Duodenal mucosa (tissue), 2 donors: ENCODE results near the gene FAH.

Experiments
- H3K27ac ChIP-seq: one replicate; pipeline ENCODE4 v1.7.0; 2013; ENCODE audit warnings: low read depth, low read length
- H3K27me3 ChIP-seq, 2 donors: one replicate each; pipeline ENCODE4 v1.7.0; 2013; ENCODE audit warnings: low read length in 2 of 2, control low read depth in 1 of 2; ENCODE audit not compliant: insufficient read depth in 2 of 2, control insufficient read depth in 1 of 2
- H3K36me3 ChIP-seq, 2 donors: one replicate each; pipeline ENCODE4 v1.7.0; 2013; ENCODE audit warnings: low read length in 2 of 2, control low read depth in 1 of 2; ENCODE audit not compliant: insufficient read depth in 2 of 2, control insufficient read depth in 1 of 2
- H3K4me1 ChIP-seq, 2 donors: one replicate each; pipeline ENCODE4 v1.7.0; 2013; ENCODE audit warnings: low read length in 2 of 2, control low read depth in 1 of 2; ENCODE audit not compliant: insufficient read depth in 2 of 2, control insufficient read depth in 1 of 2
- H3K4me3 ChIP-seq, 2 donors: one replicate each; pipeline ENCODE4 v1.7.0; 2013; ENCODE audit warnings: low read length in 2 of 2, low read depth in 1 of 2
- H3K9ac ChIP-seq, 2 donors: one replicate each; pipeline ENCODE4 v1.7.0; 2013; ENCODE audit warnings: low read length in 2 of 2, low read depth in 1 of 2
- H3K9me3 ChIP-seq, 2 donors: one replicate each; pipeline ENCODE4 v1.7.0; 2013; ENCODE audit warnings: low read length in 2 of 2, control low read depth in 1 of 2; ENCODE audit not compliant: control insufficient read depth in 1 of 2

FAH gene

GRCh38 chr15:80152896-80153876 lies at the start of gene FAH:
TSS of gene FAH (plus strand) at chr15:80152999. CDS start at chr15:80153055, 56 bp downstream.
- H3K9ac ChIP-seq = peak within 1 kb of the TSS; percentile 55 to 76
- no peaks in the 10 kb centered on the region for H3K27me3 ChIP-seq
- H3K9me3 ChIP-seq = no peaks in the 10 kb centered on the region
- peak within 1 kb of the TSS; percentile 23 for H3K27ac ChIP-seq
- peaks cover 19 to 28% of the 10 kb centered on the region in 2 donors for H3K4me1 ChIP-seq
- no peaks in the 10 kb centered on the region for H3K36me3 ChIP-seq
- H3K4me3 ChIP-seq = peak within 1 kb of the TSS; percentile 81 to 92

GRCh38 chr15:80105193-80105592 lies 47.6 kb upstream of the FAH start:
- Histone ChIP-seq H3K4me1 (peaks cover 0 to 10% of the 10 kb centered on the region in 2 donors), H3K4me3 (no peak overlapping the region), H3K9me3 (no peaks in the 10 kb centered on the region), H3K36me3 (no peaks in the 10 kb centered on the region), H3K27me3 (no peaks in the 10 kb centered on the region), H3K9ac (no peak overlapping the region), H3K27ac (no peak overlapping the region)

GRCh38 chr15:80105595-80105994 lies 47.2 kb upstream of the FAH start:
- H3K36me3 ChIP-seq = no peaks in the 10 kb centered on the region
- no peak overlapping the region for H3K27ac ChIP-seq
- H3K4me1 ChIP-seq = peaks cover 0 to 10% of the 10 kb centered on the region in 2 donors
- no peak overlapping the region for H3K9ac ChIP-seq
- H3K27me3 ChIP-seq = no peaks in the 10 kb centered on the region
- no peak overlapping the region for H3K4me3 ChIP-seq
- H3K9me3 ChIP-seq = no peaks in the 10 kb centered on the region

- Histone ChIP-seq H3K4me3 (no peak overlapping the region), H3K9ac (no peak overlapping the region), H3K4me1 (peaks cover 0 to 10% of the 10 kb centered on the region in 2 donors), H3K36me3 (no peaks in the 10 kb centered on the region), H3K9me3 (no peaks in the 10 kb centered on the region), H3K27ac (no peak overlapping the region), H3K27me3 (no peaks in the 10 kb centered on the region)
These were observed 46.7 kb upstream of the FAH start for GRCh38 chr15:80106051-80106450.

- H3K36me3 ChIP-seq = no peaks in the 10 kb centered on the region
- no peak overlapping the region for H3K27ac ChIP-seq
- no peaks in the 10 kb centered on the region for H3K9me3 ChIP-seq
- H3K9ac ChIP-seq = no peak overlapping the region
- H3K27me3 ChIP-seq = no peaks in the 10 kb centered on the region
- peaks cover 0 to 10% of the 10 kb centered on the region in 2 donors for H3K4me1 ChIP-seq
- H3K4me3 ChIP-seq = no peak overlapping the region
These were observed 45.6 kb upstream of the FAH start for GRCh38 chr15:80107204-80107603.

GRCh38 chr15:80107774-80108173 lies 45.0 kb upstream of the FAH start:
- H3K27ac ChIP-seq = no peak overlapping the region
- H3K9ac ChIP-seq = no peak overlapping the region
- peaks cover 0 to 10% of the 10 kb centered on the region in 2 donors for H3K4me1 ChIP-seq
- no peaks in the 10 kb centered on the region for H3K36me3 ChIP-seq
- no peak overlapping the region for H3K4me3 ChIP-seq
- no peaks in the 10 kb centered on the region for H3K9me3 ChIP-seq
- H3K27me3 ChIP-seq = no peaks in the 10 kb centered on the region

GRCh38 chr15:80109388-80109787 lies 43.4 kb upstream of the FAH start:
- Histone ChIP-seq H3K4me1 (peaks cover 0 to 10% of the 10 kb centered on the region in 2 donors), H3K27ac (no peak overlapping the region), H3K9me3 (no peaks in the 10 kb centered on the region), H3K9ac (no peak overlapping the region), H3K27me3 (no peaks in the 10 kb centered on the region), H3K36me3 (no peaks in the 10 kb centered on the region), H3K4me3 (no peak overlapping the region)

- Histone ChIP-seq H3K9me3 (no peaks in the 10 kb centered on the region), H3K4me3 (no peak overlapping the region), H3K27me3 (no peaks in the 10 kb centered on the region), H3K4me1 (no peaks in the 10 kb centered on the region), H3K36me3 (no peaks in the 10 kb centered on the region), H3K9ac (no peak overlapping the region), H3K27ac (no peak overlapping the region)
These were observed 41.9 kb upstream of the FAH start for GRCh38 chr15:80110920-80111319.

GRCh38 chr15:80114114-80114513 lies 38.7 kb upstream of the FAH start:
- H3K4me1 ChIP-seq = no peaks in the 10 kb centered on the region
- H3K9ac ChIP-seq = no peak overlapping the region
- no peaks in the 10 kb centered on the region for H3K9me3 ChIP-seq
- no peaks in the 10 kb centered on the region for H3K36me3 ChIP-seq
- no peak overlapping the region for H3K4me3 ChIP-seq
- no peak overlapping the region for H3K27ac ChIP-seq
- no peaks in the 10 kb centered on the region for H3K27me3 ChIP-seq

- Histone ChIP-seq H3K9me3 (no peaks in the 10 kb centered on the region), H3K27ac (no peak overlapping the region), H3K4me3 (no peak overlapping the region), H3K27me3 (no peaks in the 10 kb centered on the region), H3K36me3 (no peaks in the 10 kb centered on the region), H3K9ac (no peak overlapping the region), H3K4me1 (no peaks in the 10 kb centered on the region)
These were observed 37.8 kb upstream of the FAH start for GRCh38 chr15:80115021-80115420.
